Sciatic nerve (tissue), 2 donors: ENCODE results near the gene VKORC1L1. TPM values are rescaled to one million over a fixed set of nuclear protein-coding genes. Genes with fewer than 3 reads are reported as not detected.
"Not testable (repeated sequence)": the region's sequence is repeated elsewhere in the genome, so short reads cannot be mapped to it uniquely, and the experiment has no call there.

Source experiments
- ATAC-seq: fragments of 200-7000 bp; cut with Tn5 transposase; one replicate; pipeline ENCODE4 v1.9.1; 2020; ENCODE audit warnings: mild to moderate bottlenecking, moderate library complexity
- DNase-seq: peaks from one replicate; pipeline ENCODE4 v3.0.0-alpha.2; 2020; ENCODE audit warnings: low spot score
- intact Hi-C: fragments of 100-400 bp; cut with DNase I; formaldehyde crosslinking; loops from one replicate; pipeline ENCODE4 v1.14.2; 2022
- total RNA-seq: library from RNA; stranded (reverse); fragmentation: NEBNext Ultra II Directional; extraction: Animal tissue kit (Norgen Biotek cat#: 25700); gene quantifications from one replicate; pipeline ENCODE4 v1.2.1, GENCODE V29; 2021
- donor health status: DM: no; HTN: no; CAD: no.
- donor health status: DM: no; HTN: no; CAD: no.

The VKORC1L1 gene
- total RNA-seq, 1 donor from 2014 or later = 23.4 TPM

DNA sequence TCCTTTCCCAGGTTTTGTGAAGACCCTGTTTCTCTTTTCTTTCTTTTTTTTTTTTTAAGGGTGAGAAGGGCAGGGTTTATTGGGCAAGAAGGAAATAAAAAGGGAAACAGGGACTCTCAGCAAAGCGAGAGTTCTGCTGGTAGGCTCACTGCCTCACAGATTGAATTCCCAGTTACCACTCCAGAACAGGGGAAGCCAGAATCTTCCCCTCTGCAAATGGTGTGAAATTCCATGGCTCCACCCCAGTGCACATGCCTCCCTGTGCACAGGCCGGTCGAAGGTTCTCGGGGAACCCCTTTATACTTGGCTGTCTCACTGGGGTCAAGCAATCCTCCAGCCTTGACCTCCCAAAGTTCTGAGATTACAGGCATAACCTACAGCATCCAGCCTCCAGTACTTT, 119.7 kb downstream of the VKORC1L1 start:
- DNase-seq = peak; percentile 42
- ATAC-seq = no peak
- intact Hi-C loops = no loop called here

GRCh38 chr7:65994984-65995383, 122.1 kb downstream of the VKORC1L1 start:
- DNase-seq, intact Hi-C loops, ATAC-seq: not testable (repeated sequence)

DNA sequence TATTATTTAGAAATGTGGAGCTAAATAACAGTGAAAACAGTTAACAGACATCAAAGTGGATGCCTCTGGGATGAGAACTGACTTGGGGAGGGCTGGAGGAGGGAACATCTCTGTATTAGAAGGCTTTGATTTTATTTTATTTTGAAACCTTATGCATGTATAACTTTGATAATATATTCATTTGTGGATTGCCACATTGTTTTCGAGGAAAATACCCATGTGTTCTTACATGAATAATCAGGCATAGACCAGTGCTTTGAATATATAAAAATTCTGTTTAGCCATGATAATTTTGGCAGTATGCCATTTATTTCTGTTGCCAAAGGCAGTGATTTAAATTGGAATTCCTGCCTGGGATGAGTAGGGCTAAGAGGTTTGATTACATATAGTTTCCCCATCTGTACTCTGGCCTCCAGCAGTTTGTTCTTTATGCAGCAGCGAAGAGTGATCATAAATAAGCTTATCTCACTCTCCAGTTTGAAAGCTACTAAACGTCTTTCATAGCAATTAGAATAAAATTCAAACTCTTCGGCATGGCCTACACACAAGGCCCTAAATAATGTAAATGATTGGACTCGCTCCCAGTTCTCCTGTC, 128.0 kb downstream of the VKORC1L1 start:
- DNase-seq, ATAC-seq, intact Hi-C loops: not testable (repeated sequence)

- intact Hi-C loops, DNase-seq, ATAC-seq: not testable (repeated sequence)
Measured at GRCh38 chr7:66005115-66005671, 132.3 kb downstream of the VKORC1L1 start.

DNA sequence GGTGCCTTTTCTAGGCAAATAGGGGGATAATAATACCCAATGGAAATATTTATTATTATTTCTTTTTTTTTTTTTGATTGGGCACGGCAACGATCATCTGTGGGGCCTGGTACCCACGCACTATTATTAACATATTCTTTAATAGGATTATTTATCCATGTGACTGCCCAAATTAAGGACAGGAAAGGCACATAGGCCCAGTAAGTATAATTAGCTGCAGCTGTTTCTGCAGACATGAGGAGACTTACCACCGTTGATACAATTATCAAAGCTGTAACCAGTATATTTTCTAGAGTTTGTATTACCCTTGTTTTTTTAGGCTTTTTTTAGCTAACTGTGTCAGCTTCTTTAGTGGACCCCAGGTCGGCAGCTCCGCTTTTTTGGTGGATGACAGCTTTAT, 134.4 kb downstream of the VKORC1L1 start:
- no peak for DNase-seq
- ATAC-seq = no peak
- intact Hi-C loops = no loop called here

Other genes starting within 250 kb of the VKORC1L1 start
- gene GUSB, start 109.1 kb downstream of the VKORC1L1 start, total RNA-seq = 46.6 TPM
- 25.7 TPM for gene ASL, start 202.7 kb downstream of the VKORC1L1 start, total RNA-seq
- 31.2 TPM for gene CRCP, start 241.8 kb downstream of the VKORC1L1 start, total RNA-seq